K562 (cell line): ENCODE data around the gene PPIA. TPM values are rescaled to one million over a fixed set of nuclear protein-coding genes. Genes with fewer than 3 reads are reported as not detected.

Experiments used
- CHD2 ChIP-seq: IDR thresholded peaks from 2 replicates; pipeline ENCODE4 v1.6.1; 2011; ENCODE audit warnings: low read depth, low read length
- FOXJ3 ChIP-seq: sonication (generic); formaldehyde crosslinking; IDR thresholded peaks from 2 replicates; pipeline ENCODE4 v1.4.0; 2020; ENCODE audit warnings: mild to moderate bottlenecking, missing genetic modification reagents
- FOXM1 ChIP-seq, 2 experiments: fragments of 450-650 bp in 1 of 2; sonication (generic) in 1 of 2; formaldehyde crosslinking in 1 of 2; IDR thresholded peaks; 2 replicates each; pipeline versions ENCODE4 v1.6.1 to v1.9.0; 2017 to 2022; ENCODE audit warnings: low read depth in 2 of 2, mild to moderate bottlenecking in 2 of 2, missing genetic modification reagents in 1 of 2, moderate library complexity in 1 of 2
- GATAD2A ChIP-seq: fragments of 450-650 bp; IDR thresholded peaks from 2 replicates; pipeline ENCODE4 v1.6.1; 2017
- NUFIP1 ChIP-seq: fragments of 450-650 bp; IDR thresholded peaks from 2 replicates; pipeline ENCODE4 v1.6.1; 2018; ENCODE audit not compliant: partially characterized antibody
- POLR3A ChIP-seq: IDR thresholded peaks from 2 replicates; pipeline ENCODE4 v1.6.1; 2011; ENCODE audit warnings: borderline replicate concordance, mild to moderate bottlenecking, moderate library complexity; ENCODE audit not compliant: insufficient read length, insufficient read depth; ENCODE audit errors: extremely low read depth
- POLR3G ChIP-seq: IDR thresholded peaks from 2 replicates; pipeline ENCODE4 v1.6.1; 2011; ENCODE audit not compliant: insufficient read length, insufficient replicate concordance; ENCODE audit errors: extremely low read depth
- RB1 ChIP-seq: fragments of 450-650 bp; IDR thresholded peaks from 2 replicates; pipeline ENCODE4 v1.6.1; 2017; ENCODE audit warnings: low read depth, mild to moderate bottlenecking
- SMARCA5 ChIP-seq: fragments of 450-650 bp; IDR thresholded peaks from 2 replicates; pipeline ENCODE4 v1.6.1; 2016
- SNRNP70 ChIP-seq: fragments of 200-400 bp; formaldehyde crosslinking; optimal IDR thresholded peaks from 2 replicates; pipeline ENCODE3; 2017; ENCODE audit warnings: low read depth, low read length
- ZNF23 ChIP-seq: fragments of 250-450 bp; sonication (Bioruptor Pico); IDR thresholded peaks from 2 replicates; pipeline ENCODE4 v1.4.0; 2020; ENCODE audit warnings: mild to moderate bottlenecking
- ZNF318 ChIP-seq, 2 experiments: fragments of 450-650 bp; IDR thresholded peaks; 2 replicates each; pipeline ENCODE4 v1.6.1; 2016; ENCODE audit warnings: mild to moderate bottlenecking in 2 of 2, borderline replicate concordance in 1 of 2, low read depth in 1 of 2, moderate library complexity in 1 of 2
- ZNF785 ChIP-seq: fragments of 250-450 bp; sonication (Bioruptor Pico); IDR thresholded peaks from 2 replicates; pipeline ENCODE4 v1.4.0; 2020; ENCODE audit warnings: mild to moderate bottlenecking
- polyA plus RNA-seq, 8 experiments: library from polyadenylated mRNA; depleted of rRNA in 4 of 8; stranded (reverse) in 5 of 8; unstranded in 3 of 8; fragments of >200 nt; fragmentation: Nextera tagmentation in 2 of 8; fragmentation: Illumina TruSeq in 1 of 8; extraction: Ambion mirVana in 2 of 8; extraction: Trizol in 1 of 8; gene quantifications; 2 replicates each; pipeline versions ENCODE4 v1.2.1 to v1.2.3, GENCODE V29; 2011 to 2014; ENCODE audit warnings: inconsistent platforms in 1 of 8, missing spikeins in 1 of 8
- total RNA-seq, 7 experiments: library from RNA; depleted of rRNA in 6 of 7; stranded (reverse); fragments of >200 nt in 6 of 7; fragmentation: Illumina TruSeq in 2 of 7; extraction: Trizol in 2 of 7; gene quantifications; 2 replicates each; pipeline versions ENCODE4 v1.2.1 to v1.2.3, GENCODE V29; 2011 to 2021; ENCODE audit warnings: low replicate concordance in 1 of 7
- TF ChIP-seq, protein P1 (sequence below): fragments of 450-650 bp; formaldehyde crosslinking; IDR thresholded peaks from 2 replicates; pipeline ENCODE4 v1.4.0; 2022; ENCODE audit warnings: missing genetic modification characterization

The PPIA gene
- total and polyA plus RNA-seq, 9 of the 15 experiments (the other 6 are each of a cell fraction or from before 2014, with no cell fraction given), result 2,583 to 7,504 (median 3,973) TPM

GRCh38 chr7:44796034-44796503 is 412 bp upstream of the PPIA start (continued):
- no peak for TF ChIP-seq SNRNP70
- no peak for TF ChIP-seq FOXM1 (IDR thresholded peaks at IDR 0.05; ENCODE audit: low read depth)
- no peak for TF ChIP-seq FOXM1 (CRISPR knock-in tag; IDR thresholded peaks at IDR 0.05; ENCODE audit: low read depth)
- no peak for TF ChIP-seq ZNF318 (IDR thresholded peaks at IDR 0.05; ENCODE audit: borderline replicate concordance in 1 of 2, low read depth in 1 of 2)
- no peak for TF ChIP-seq NUFIP1
- no peak for TF ChIP-seq POLR3A
- no peak for TF ChIP-seq ZNF23 (CRISPR knock-in tag)
- TF ChIP-seq, protein P1, sequence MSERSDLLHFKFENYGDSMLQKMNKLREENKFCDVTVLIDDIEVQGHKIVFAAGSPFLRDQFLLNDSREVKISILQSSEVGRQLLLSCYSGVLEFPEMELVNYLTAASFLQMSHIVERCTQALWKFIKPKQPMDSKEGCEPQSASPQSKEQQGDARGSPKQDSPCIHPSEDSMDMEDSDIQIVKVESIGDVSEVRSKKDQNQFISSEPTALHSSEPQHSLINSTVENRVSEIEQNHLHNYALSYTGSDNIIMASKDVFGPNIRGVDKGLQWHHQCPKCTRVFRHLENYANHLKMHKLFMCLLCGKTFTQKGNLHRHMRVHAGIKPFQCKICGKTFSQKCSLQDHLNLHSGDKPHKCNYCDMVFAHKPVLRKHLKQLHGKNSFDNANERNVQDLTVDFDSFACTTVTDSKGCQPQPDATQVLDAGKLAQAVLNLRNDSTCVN (CRISPR knock-in tag), result 0 out of 2 replicates have a peak, but pooled peaks have one; percentile 24
- TF ChIP-seq GATAD2A, result 0 out of 2 replicates have a peak, but pooled peaks have one; percentile 24
- TF ChIP-seq CHD2, result no peak
- TF ChIP-seq POLR3G, result no peak
- no peak for TF ChIP-seq FOXJ3
- no peak for TF ChIP-seq ZNF785
- peak; percentile 9; the same call in 1 of the 2 replicates for TF ChIP-seq RB1
- peak; percentile 94 for TF ChIP-seq SMARCA5
